ENCODE measurements around the gene GALNT12. TPM values are rescaled to one million over a fixed set of nuclear protein-coding genes. Genes with fewer than 3 reads are reported as not detected.

Gene GALNT12
- total and polyA plus RNA-seq, 2 experiments from 2014 or later = 13.9 to 16.4 TPM

GRCh38 chr9:98851730-98852459 is 44.4 kb downstream of the GALNT12 start:
- Histone ChIP-seq H3K4me1 (ENCODE audit: insufficient read depth) (no peaks in the 10 kb centered on the region), H2AFZ (no peak overlapping the region), H3K9me2 (replicated peaks; ENCODE audit: insufficient read depth) (no peaks in the 10 kb centered on the region), H3K4me2 (no peak overlapping the region), H3K9me3 (ENCODE audit: low read depth) (no peaks in the 10 kb centered on the region), H3K27me3 (no peaks in the 10 kb centered on the region), H4K20me1 (ENCODE audit: insufficient read depth, poor library complexity, severe bottlenecking) (no peaks in the 10 kb centered on the region), H3K79me2 (no peaks in the 10 kb centered on the region), H3K27ac (peak overlapping the region; percentile 48), H3K4me3 (no peak overlapping the region), H3K36me3 (replicated peaks; ENCODE audit: insufficient read depth, low read depth) (no peaks in the 10 kb centered on the region)
- TF ChIP-seq EZH2 (IDR thresholded peaks at IDR 0.05; ENCODE audit: borderline replicate concordance) (no peak), EZH2phosphoT487 (IDR thresholded peaks at IDR 0.05; ENCODE audit: low read depth, severe bottlenecking, unreplicated experiment) (no peak), CTCF (IDR thresholded peaks at IDR 0.05; ENCODE audit: poor library complexity) (no peak)
- 75% methylated on average over 6 of the region's 6 CpGs for WGBS (ENCODE audit: low lambda C conversion rate, missing lambda C conversion rate)
- no peak for DNase-seq (ENCODE audit: low spot score)

GRCh38 chr9:98852460-98852734 is 44.9 kb downstream of the GALNT12 start:
- H3K9me2 ChIP-seq (replicated peaks; ENCODE audit: insufficient read depth) = no peaks in the 10 kb centered on the region
- H4K20me1 ChIP-seq (ENCODE audit: insufficient read depth, poor library complexity, severe bottlenecking) = no peaks in the 10 kb centered on the region
- H3K79me2 ChIP-seq = no peaks in the 10 kb centered on the region
- WGBS (ENCODE audit: low lambda C conversion rate, missing lambda C conversion rate) = 76% methylated on average over 6 of the region's 6 CpGs
- no peaks in the 10 kb centered on the region for H3K27me3 ChIP-seq
- no peaks in the 10 kb centered on the region for H3K4me1 ChIP-seq (ENCODE audit: insufficient read depth)
- no peaks in the 10 kb centered on the region for H3K36me3 ChIP-seq (replicated peaks; ENCODE audit: insufficient read depth, low read depth)
- no peak overlapping the region for H3K4me2 ChIP-seq
- DNase-seq (ENCODE audit: low spot score) = no peak
- no peak overlapping the region for H3K4me3 ChIP-seq
- H3K9me3 ChIP-seq (ENCODE audit: low read depth) = no peaks in the 10 kb centered on the region
- no peak overlapping the region for H2AFZ ChIP-seq
- no peak for TF ChIP-seq EZH2phosphoT487 (IDR thresholded peaks at IDR 0.05; ENCODE audit: low read depth, severe bottlenecking, unreplicated experiment)
- no peak for TF ChIP-seq EZH2 (IDR thresholded peaks at IDR 0.05; ENCODE audit: borderline replicate concordance)
- peak overlapping the region; percentile 48 for H3K27ac ChIP-seq

GRCh38 chr9:98852961-98853360 is 45.5 kb downstream of the GALNT12 start:
- Histone ChIP-seq H3K9me2 (replicated peaks; ENCODE audit: insufficient read depth) (no peaks in the 10 kb centered on the region), H2AFZ (no peak overlapping the region), H3K4me3 (no peak overlapping the region), H3K9me3 (ENCODE audit: low read depth) (no peaks in the 10 kb centered on the region), H3K36me3 (replicated peaks; ENCODE audit: insufficient read depth, low read depth) (no peaks in the 10 kb centered on the region), H3K4me2 (no peak overlapping the region), H3K27ac (no peak overlapping the region), H3K79me2 (no peaks in the 10 kb centered on the region), H3K4me1 (ENCODE audit: insufficient read depth) (no peaks in the 10 kb centered on the region), H4K20me1 (ENCODE audit: insufficient read depth, poor library complexity, severe bottlenecking) (no peaks in the 10 kb centered on the region), H3K27me3 (no peaks in the 10 kb centered on the region)
- TF ChIP-seq EZH2phosphoT487 (IDR thresholded peaks at IDR 0.05; ENCODE audit: low read depth, severe bottlenecking, unreplicated experiment) (no peak), CTCF (IDR thresholded peaks at IDR 0.05; ENCODE audit: poor library complexity) (no peak), EZH2 (IDR thresholded peaks at IDR 0.05; ENCODE audit: borderline replicate concordance) (no peak)
- 92% methylated on average over 2 of the region's 2 CpGs for WGBS (ENCODE audit: low lambda C conversion rate, missing lambda C conversion rate)
- no peak for DNase-seq (ENCODE audit: low spot score)

- Histone ChIP-seq H3K27me3 (no peaks in the 10 kb centered on the region), H2AFZ (no peak overlapping the region), H3K4me2 (no peak overlapping the region), H3K79me2 (no peaks in the 10 kb centered on the region), H3K36me3 (replicated peaks; ENCODE audit: insufficient read depth, low read depth) (no peaks in the 10 kb centered on the region), H4K20me1 (ENCODE audit: insufficient read depth, poor library complexity, severe bottlenecking) (no peaks in the 10 kb centered on the region), H3K9me2 (replicated peaks; ENCODE audit: insufficient read depth) (no peaks in the 10 kb centered on the region), H3K4me3 (no peak overlapping the region), H3K9me3 (ENCODE audit: low read depth) (no peaks in the 10 kb centered on the region), H3K4me1 (ENCODE audit: insufficient read depth) (no peaks in the 10 kb centered on the region), H3K27ac (no peak overlapping the region)
- TF ChIP-seq EZH2phosphoT487 (IDR thresholded peaks at IDR 0.05; ENCODE audit: low read depth, severe bottlenecking, unreplicated experiment) (no peak), EZH2 (IDR thresholded peaks at IDR 0.05; ENCODE audit: borderline replicate concordance) (no peak), CTCF (IDR thresholded peaks at IDR 0.05; ENCODE audit: poor library complexity) (no peak)
- DNase-seq (ENCODE audit: low spot score) = no peak
- 94% methylated on average over 2 of the region's 2 CpGs for WGBS (ENCODE audit: low lambda C conversion rate, missing lambda C conversion rate)
Observed at GRCh38 chr9:98854266-98854665, 46.8 kb downstream of the GALNT12 start.

Data from hepatocyte (in vitro differentiated cells).